GM18870 (cell line): ENCODE results near the gene PLCB1.

Source experiments
- ATAC-seq: cut with Tn5 transposase; IDR thresholded peaks from one replicate; pipeline ENCODE4 v1.9.1; 2021; ENCODE audit warnings: moderate library complexity; ENCODE audit not compliant: unreplicated experiment

PLCB1 gene

DNA sequence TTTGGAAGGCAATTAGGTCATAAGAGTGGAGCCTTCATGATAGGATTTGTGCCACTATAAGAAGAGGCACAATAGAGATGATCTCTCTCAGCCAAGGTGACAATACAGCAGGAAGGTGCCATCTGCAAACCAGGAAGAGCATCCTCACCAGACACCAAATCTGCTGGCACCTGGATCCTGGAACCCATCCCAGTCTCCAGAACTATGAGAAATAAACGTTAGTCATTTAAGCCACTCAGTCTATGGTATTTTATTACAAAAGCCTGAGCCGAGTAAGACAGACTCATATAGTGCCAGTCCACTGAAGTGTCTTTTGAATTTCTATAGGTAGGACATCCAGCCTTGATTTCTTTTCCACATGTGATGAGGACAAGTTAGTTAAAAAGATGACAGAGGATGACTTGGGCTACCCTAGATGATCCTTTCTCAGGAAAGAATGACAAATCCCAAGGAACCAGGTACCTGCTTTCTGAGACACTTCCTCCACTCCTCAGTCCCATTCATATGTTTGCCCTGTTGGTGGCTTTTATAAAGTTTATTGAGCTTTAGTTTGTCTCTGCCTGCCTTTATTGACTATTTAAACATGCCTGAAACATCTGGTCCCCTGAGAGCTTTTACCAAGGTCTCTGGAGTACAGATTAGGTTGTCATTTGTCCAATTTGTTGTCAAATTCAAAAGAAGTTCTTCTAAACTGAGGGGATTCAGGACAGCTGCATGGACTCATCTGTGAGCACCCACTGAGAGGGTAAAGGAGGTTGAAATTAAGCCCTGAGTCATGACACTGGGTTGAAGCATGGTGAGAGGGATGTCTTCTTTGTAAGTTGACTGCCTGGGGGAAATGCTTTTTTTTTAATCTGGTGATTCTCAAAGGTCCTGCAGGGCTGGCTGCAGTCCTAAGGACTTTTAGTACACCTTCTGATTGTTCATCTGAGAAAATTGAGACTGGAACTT is 771.9 kb downstream of the PLCB1 start:
- no peak for ATAC-seq

DNA sequence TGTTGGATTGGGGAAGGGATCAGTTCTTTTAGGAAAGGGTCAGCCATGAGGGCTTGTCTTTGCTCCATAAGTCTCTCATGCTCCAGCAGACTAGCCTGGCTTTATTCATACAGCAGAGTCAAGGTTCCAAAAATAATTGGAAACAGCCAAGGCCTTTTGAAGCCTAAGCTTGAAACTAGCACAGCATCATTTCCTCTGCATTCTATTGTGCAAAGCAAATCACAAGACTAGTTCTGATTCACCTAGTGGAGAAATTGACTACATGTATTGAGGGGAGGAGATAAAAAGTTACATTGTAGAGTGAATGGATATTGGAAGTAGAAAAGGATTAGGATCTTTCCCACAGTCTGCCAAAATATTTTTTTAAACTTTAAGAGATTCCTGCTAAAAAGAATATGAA is 777.5 kb downstream of the PLCB1 start:
- no peak for ATAC-seq

GRCh38 chr20:8912096-8912495 is 780.0 kb downstream of the PLCB1 start:
- no peak for ATAC-seq

DNA sequence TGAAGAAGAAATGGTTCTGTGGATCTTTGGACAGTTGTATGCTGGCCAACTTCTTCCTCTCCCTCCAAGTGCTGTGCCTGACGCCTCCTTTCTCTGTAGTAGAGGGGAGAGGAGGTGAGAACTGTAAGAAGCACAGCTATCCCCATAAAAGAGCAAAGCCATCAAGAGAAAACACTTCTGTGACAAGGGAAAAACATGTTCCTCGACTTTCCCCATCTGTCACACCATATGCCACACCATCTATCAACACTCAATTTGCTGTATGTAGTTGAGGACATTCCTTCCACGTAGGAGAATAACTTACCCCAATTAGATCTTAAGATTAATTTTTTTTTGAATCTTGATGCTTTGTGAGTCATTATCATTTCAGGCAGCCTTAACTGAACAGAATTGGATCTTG is 780.7 kb downstream of the PLCB1 start:
- ATAC-seq, result no peak

GRCh38 chr20:8913456-8913855 is 781.4 kb downstream of the PLCB1 start:
- no peak for ATAC-seq

GRCh38 chr20:8914421-8914820 is 782.4 kb downstream of the PLCB1 start:
- ATAC-seq, result no peak

GRCh38 chr20:8917084-8917483 is 785.0 kb downstream of the PLCB1 start:
- no peak for ATAC-seq

DNA sequence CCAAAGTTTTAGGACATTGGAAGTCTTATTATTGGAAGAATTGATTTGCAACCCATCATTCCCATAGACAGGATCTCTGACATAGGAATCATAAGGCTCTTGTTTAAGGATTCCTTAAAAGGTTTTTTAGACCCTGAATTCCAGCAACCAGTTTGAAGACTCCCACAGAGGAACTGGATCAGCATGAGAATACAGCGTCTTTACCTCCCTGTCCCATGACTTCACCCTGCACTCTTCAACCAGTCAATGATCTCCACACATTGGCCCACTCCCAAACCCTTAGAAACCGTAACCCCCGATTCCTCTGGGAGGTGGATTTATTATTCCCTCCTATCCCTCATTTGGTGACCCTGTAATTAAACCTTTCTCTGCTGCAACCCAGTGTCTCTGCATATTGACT is 786.1 kb downstream of the PLCB1 start:
- no peak for ATAC-seq

DNA sequence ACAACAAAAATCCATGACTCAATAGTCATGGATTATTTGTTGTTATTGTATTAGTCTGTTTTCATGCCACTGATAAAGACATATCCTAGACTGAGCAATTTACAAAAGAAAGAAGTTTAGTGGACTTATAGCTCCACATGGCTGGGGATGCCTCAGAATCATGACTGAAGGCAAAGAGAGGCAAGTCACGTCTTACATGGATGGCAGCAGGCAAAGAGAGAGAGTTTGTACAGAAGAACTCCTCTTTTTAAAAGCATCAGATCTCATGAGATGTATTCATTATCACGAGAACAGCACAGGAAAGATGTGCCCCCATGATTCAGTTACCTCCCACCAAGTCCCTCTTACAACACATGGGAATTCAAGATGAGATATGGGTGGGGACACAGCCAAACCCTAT is 792.5 kb downstream of the PLCB1 start:
- ATAC-seq, result no peak

DNA sequence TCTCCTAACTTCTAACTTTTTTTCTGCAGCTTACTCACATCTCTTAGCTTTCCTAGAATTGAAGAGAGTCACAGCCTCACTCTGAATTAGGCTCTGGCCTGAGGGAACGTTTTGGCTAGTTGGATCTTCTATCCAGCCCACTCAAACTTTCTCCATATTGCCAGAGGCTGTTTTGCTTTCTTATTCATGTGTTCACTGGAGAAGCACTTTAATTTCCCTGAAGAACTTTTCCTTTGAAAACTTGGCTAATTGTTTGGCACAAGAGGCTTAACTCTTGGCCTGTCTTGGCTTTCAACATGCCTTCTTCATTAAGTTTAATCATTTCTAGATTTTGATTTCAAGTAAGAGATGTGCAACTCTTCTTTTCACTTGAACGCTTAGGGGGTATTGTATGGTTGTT is 798.7 kb downstream of the PLCB1 start:
- no peak for ATAC-seq

- ATAC-seq, result no peak
Observed at GRCh38 chr20:8932192-8933165, 800.4 kb downstream of the PLCB1 start.

GRCh38 chr20:8933381-8933807 is 801.3 kb downstream of the PLCB1 start:
- no peak for ATAC-seq

DNA sequence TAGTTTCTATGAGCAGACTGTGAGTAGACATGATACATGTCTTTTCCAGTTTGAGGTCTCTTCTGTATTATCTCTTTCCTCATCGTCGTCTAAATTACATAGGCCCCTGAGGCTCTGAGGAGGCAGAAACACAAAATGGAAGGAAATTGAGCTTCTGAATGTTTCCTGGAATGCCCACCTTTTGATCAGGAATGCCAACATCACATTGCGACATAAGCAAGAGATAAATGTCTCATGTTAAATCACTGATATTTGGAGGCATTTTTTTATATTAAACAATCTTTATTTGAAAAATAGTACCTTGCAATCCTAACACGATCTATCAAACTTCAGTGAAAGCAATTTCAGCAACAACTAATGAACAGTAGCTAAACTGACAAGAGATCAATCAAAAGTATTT is 802.3 kb downstream of the PLCB1 start:
- ATAC-seq, result no peak
